ENCODE data around the gene BARHL1.

BARHL1 gene

GRCh38 chr9:132546148-132547051 is 36.0 kb upstream of the BARHL1 start (continued):
- peak; percentile 89 for TF ChIP-seq ZBTB17 (tag by site-specific recombination; IDR thresholded peaks at IDR 0.05)
- TF ChIP-seq PBX3 (CRISPR knock-in tag; IDR thresholded peaks at IDR 0.05) = no peak
- TF ChIP-seq ZSCAN16 (tag by site-specific recombination; IDR thresholded peaks at IDR 0.05) = peak; percentile 90
- no peak for TF ChIP-seq GFI1B (tag by site-specific recombination; IDR thresholded peaks at IDR 0.05)
- TF ChIP-seq SP3 (tag by site-specific recombination; IDR thresholded peaks at IDR 0.05) = no peak
- TF ChIP-seq ZFP69B (tag by site-specific recombination; IDR thresholded peaks at IDR 0.05) = peak; percentile 13; the same call in 1 of the 2 replicates
- no peak for TF ChIP-seq ZNF623 (tag by site-specific recombination; IDR thresholded peaks at IDR 0.05)
- TF ChIP-seq ZNF510 (tag by site-specific recombination; IDR thresholded peaks at IDR 0.05; ENCODE audit: insufficient replicate concordance) = no peak
- peak; percentile 92 for TF ChIP-seq GLIS1 (tag by site-specific recombination; IDR thresholded peaks at IDR 0.05)
- no peak for TF ChIP-seq KLF8 (tag by site-specific recombination; IDR thresholded peaks at IDR 0.05)
- 0 out of 2 replicates have a peak, but pooled peaks have one; percentile 40 for TF ChIP-seq ZNF2 (tag by site-specific recombination; IDR thresholded peaks at IDR 0.05)
- no peak for TF ChIP-seq ZNF239 (tag by site-specific recombination; IDR thresholded peaks at IDR 0.05)
- TF ChIP-seq SP7 (tag by site-specific recombination; IDR thresholded peaks at IDR 0.05) = peak; percentile 55
- 0 out of 2 replicates have a peak, but pooled peaks have one; percentile 49 for TF ChIP-seq ZNF600 (tag by site-specific recombination; IDR thresholded peaks at IDR 0.05)
- TF ChIP-seq ZNF561 (tag by site-specific recombination; IDR thresholded peaks at IDR 0.05; ENCODE audit: borderline replicate concordance) = no peak; the same call in 1 of the 2 replicates
- no peak for TF ChIP-seq ZNF777 (tag by site-specific recombination; IDR thresholded peaks at IDR 0.05; ENCODE audit: borderline replicate concordance)
- no peak for TF ChIP-seq MEIS1 (CRISPR knock-in tag; IDR thresholded peaks at IDR 0.05; ENCODE audit: borderline replicate concordance)
- no peak for TF ChIP-seq ZSCAN18 (tag by site-specific recombination; IDR thresholded peaks at IDR 0.05)
- peak; percentile 96 for TF ChIP-seq CTCF (tag by site-specific recombination; IDR thresholded peaks at IDR 0.05)
- 0 out of 2 replicates have a peak, but pooled peaks have one; percentile 45 for TF ChIP-seq ZBTB10 (tag by site-specific recombination; IDR thresholded peaks at IDR 0.05)
- no peak for TF ChIP-seq ZNF184 (tag by site-specific recombination; IDR thresholded peaks at IDR 0.05)
- TF ChIP-seq ZNF624 (tag by site-specific recombination; IDR thresholded peaks at IDR 0.05) = no peak
- TF ChIP-seq REST (tag by site-specific recombination; IDR thresholded peaks at IDR 0.05) = peak; percentile 65; the same call in 1 of the 2 replicates
- no peak for TF ChIP-seq YY1 (tag by site-specific recombination; IDR thresholded peaks at IDR 0.05)
- TF ChIP-seq ZNF664 (tag by site-specific recombination; IDR thresholded peaks at IDR 0.05) = no peak; the same call in 1 of the 2 replicates
- TF ChIP-seq ZBTB8A (tag by site-specific recombination; IDR thresholded peaks at IDR 0.05) = peak; percentile 37; the same call in 1 of the 2 replicates
- no peak for TF ChIP-seq ZNF18 (tag by site-specific recombination; IDR thresholded peaks at IDR 0.05)
